ENCODE measurements around the gene GNA14.

Gene GNA14

GRCh38 chr9:77384406-77384805, 263.7 kb downstream of the GNA14 start:
- DNase-seq, result no peak

- DNase-seq, result no peak
Observed at GRCh38 chr9:77375956-77376532, 272.1 kb downstream of the GNA14 start.

- DNase-seq, result no peak
Observed at GRCh38 chr9:77374266-77374665, 273.9 kb downstream of the GNA14 start.
